Stimulated activated CD8-positive, alpha-beta memory T cell treated with anti-CD3 and anti-CD28 coated beads, Interleukin-15, amount 100 ng/mL, for 4 hours (primary cell): ENCODE measurements around the gene MED13L.

Experiments
- DNase-seq, 2 donors: peaks; one replicate each; pipeline ENCODE4 v3.0.0-alpha.2; 2020; ENCODE audit warnings: low read depth in 2 of 2

MED13L gene

DNA sequence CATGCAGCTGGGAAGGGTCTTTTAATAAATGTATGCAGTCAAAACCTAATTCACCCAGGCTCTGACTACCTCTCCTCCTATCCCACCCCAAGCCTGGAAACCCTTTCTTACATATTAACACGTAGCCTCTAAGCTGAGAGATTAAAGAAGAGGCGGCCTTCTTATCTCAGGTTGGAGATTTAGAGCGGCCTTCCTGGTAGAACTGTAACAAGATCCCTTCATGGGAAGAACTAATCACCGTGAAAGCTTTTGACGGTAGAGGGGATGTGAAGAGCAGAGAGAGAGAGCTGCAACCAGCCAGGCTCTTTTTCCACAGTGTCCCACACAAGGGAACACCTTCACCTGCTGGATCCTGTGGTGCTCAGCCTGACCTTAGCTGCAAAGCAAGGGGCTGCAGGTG lies 367.4 kb downstream of the MED13L start:
- no peak for DNase-seq
